Activated CD4-positive, alpha-beta T cell treated with anti-CD3 and anti-CD28 coated beads for 24 hours (primary cell): ENCODE results near the gene ENDOV.
A peak's percentile ranks its signal among the peaks of the same experiment; 100 is the strongest.

Source experiments
- DNase-seq, 2 donors: peaks; one replicate each; pipeline ENCODE4 v3.0.0-alpha.2; 2020; ENCODE audit warnings: low read depth in 2 of 2

Gene ENDOV

DNA sequence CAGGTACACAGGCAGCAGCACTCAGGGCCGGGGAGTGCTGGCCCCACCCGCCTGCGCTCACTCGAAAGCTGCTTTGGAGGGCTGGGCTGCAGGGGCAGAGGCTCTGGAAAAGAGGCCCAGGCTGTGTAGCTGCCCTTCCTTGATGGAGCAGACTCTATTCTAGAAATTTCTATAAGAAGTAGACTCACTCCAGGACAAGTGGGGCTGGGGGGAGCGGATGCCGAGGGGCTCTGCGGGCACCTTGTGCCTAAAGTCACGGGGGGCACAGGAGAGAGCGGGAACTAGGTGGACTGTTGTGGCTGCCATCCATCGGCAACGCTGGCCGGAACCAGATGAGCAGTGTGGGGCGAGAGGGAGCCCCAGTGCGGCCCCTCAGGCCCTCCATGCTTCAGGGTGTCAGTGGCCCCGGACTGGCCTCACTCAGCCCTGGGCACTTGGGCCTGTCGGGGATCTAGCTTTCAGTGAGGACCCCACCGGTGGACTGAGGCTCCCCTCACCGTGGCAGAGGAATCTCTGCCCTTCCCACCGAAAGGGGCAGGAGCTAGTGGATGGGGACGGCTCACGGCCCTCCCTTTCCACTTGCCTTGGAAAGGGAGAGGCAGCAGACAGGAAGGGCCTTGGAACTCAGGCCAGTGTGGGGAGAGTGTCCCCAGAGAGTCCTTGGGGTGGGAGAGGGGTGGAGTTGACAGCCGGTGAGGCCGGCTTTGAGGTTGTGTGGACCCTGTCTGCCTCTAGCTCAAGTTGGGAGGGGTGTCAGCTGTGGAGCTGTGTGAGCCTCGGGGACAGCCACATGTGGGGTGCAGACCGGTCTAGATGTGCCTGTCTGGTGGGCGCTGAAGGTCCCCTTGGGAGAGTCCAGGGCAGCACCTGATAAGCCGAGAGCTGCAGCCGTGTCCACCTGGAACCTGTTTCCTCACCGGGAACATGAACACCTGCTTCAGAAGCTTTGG is 16.6 kb downstream of the ENDOV start:
- no peak for DNase-seq

- no peak for DNase-seq
These were observed 17.5 kb downstream of the ENDOV start for GRCh38 chr17:80432350-80432955.

DNA sequence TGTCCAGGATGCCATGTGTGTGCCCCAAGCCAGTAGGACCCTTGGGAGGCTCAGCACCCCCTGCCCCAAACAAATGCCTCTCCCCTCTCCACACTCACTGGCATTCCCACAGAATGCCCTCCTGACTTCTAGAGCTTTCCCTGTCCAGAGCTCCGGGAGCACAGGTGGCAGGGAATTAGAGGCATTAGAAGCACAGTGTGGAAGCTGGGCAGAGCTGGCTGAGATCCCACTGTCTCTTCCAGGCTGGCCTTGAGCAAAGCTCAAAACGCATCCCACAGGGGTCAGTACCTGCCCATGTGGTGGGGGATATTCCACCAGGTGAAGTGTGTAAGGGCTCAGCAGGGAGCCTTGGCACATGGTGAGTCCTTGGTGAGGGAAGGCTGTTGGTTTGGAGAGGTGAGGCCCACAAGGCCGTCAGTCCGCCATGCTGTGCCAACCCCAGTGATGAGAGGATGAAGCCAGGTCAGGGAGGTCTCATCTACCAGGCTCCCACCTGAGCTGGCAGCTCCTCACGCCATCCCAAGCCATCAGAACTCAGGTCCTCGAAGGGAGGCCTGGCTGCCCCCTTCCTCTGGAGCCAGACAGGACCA is 18.1 kb downstream of the ENDOV start:
- no peak for DNase-seq

DNA sequence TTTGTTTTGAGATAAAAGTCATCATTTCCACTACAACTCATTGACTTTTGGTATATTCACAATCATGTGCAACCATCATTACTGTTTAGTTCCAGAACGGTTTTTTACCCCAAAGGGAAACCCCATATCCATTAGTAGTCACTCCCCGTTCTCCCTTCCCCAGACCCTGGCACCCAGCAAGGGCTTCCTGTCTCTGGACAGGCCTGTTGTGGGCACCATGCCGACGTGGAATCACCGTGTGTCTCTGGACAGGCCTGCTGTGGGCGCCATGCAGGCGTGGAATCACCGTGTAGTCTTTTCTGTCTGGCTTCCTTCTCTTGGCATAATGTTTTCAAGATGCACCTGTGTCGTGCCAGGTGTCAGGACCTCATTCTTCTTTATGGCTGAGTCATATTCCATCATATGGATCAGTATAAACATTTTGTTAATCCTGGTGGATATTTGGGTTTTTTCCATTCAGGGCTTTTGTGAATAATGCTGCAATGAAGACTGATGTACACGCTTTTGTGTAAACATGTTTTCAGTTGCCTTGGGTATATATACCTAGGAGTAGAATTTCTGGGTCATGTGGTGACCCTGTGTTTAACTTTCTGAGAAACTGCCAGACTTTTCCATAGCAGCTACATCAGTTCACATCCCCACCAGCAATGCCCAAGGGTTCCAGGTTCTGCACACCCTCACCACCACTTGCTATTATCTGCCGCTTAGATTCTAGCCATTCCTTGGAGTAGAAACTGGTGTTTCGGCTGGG is 19.1 kb downstream of the ENDOV start:
- DNase-seq, result no peak

- DNase-seq, result no peak
These were observed 22.6 kb downstream of the ENDOV start for GRCh38 chr17:80437532-80437931.

- no peak for DNase-seq
These were observed 23.8 kb downstream of the ENDOV start for GRCh38 chr17:80438806-80439205.

- DNase-seq, result no peak
These were observed 24.5 kb downstream of the ENDOV start for GRCh38 chr17:80439499-80439898.

GRCh38 chr17:80441133-80441578 is 26.2 kb downstream of the ENDOV start:
- peak; percentile 36 to 41 for DNase-seq

DNA sequence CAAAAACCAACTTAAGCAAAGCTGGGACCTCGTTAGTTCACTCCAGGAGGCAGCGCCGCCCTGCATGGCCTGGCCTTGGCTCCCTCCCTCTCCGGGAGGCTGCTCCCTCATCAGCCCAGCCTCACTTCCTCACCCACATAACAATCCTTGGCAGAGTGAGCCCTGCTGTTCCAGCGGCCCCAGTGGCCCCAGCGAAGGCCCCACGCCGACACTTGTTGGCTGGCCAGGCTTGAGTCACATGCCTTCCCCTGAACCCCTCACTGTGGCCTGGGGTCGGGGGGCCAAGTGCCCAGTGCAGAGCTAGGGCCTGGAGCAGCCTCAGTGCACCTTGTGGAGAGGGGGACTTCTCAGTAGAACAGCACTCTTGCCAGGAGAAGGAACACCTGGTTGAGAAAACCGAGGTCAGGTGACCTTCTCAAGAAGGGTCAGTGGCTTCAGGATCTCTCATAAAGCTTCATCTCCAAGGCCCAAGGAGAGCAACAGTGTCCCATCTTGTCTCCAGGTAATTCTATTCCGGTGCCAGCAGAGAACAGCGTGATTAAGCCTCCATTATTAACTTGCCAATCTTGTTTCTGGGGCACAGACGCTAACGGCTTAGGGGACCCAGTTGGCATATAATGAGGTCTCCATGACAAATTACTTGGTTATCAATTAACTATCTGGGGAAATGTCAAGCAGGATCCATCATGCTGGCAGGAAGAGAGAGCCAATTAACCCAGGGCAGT is 26.8 kb downstream of the ENDOV start:
- no peak for DNase-seq

GRCh38 chr17:80442323-80442659 is 27.3 kb downstream of the ENDOV start:
- no peak for DNase-seq

DNA sequence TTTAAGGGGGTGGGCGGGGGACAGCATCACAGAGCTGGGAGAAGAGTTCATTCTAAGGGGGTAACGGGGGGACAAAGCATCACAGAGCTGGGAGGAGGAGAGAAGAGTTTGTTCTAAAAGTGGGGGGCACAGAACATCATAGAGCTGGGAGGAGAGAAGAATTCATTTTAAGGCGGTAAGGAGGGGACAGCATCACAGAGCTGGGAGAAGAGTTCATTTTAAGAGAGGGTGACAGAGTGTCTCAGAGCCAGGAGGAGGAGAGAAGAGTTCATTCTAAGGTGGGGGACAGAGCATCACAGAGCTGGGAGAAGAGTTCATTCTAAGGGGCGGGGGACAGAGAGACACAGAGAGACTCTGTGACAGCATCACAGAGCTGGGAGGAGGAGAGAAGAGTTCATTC is 27.8 kb downstream of the ENDOV start:
- no peak for DNase-seq

- DNase-seq, result no peak
These were observed 28.5 kb downstream of the ENDOV start for GRCh38 chr17:80443498-80443897.

- no peak for DNase-seq
These were observed 29.1 kb downstream of the ENDOV start for GRCh38 chr17:80443916-80444643.

- DNase-seq, result no peak
These were observed 29.6 kb downstream of the ENDOV start for GRCh38 chr17:80444644-80444979.

- DNase-seq, result no peak
These were observed 30.2 kb downstream of the ENDOV start for GRCh38 chr17:80445007-80445725.

- DNase-seq, result no peak
These were observed 30.8 kb downstream of the ENDOV start for GRCh38 chr17:80445726-80446110.

DNA sequence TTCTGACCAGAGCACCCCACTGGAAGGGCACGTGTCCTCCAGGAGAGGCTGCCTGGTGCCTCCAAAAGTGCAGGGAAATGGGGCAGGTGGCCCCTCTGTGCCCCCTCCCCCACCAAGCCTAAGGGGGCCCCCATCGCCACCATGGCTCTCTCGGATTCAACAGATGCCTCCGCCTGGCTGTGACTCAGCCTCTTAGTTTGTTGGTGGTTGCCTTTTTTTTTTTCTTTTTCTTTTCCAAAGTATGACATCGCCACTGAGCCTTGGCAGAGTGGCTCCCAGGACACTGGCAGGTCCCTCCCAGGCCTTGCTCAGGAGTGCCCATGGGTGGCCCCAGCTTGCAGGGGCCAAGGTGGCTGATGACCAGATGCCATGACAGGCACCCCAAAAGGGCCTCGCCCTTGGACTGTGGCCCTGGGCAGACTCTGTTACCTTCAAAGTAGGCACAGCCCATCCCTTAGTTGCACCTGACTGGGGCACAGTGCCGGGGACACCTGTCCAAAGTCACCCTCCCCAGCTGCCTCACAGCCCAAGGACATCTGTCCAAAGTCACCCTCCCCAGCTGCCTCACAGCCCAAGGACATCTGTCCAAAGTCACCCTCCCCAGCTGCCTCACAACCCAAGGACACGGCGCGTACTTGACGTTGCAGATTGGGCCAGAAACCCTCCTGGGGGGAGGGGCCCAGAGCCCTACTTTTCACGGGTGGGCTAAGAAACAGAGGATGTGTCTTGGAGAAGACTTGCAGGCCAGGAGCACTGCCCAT is 31.9 kb downstream of the ENDOV start:
- DNase-seq, result no peak

DNA sequence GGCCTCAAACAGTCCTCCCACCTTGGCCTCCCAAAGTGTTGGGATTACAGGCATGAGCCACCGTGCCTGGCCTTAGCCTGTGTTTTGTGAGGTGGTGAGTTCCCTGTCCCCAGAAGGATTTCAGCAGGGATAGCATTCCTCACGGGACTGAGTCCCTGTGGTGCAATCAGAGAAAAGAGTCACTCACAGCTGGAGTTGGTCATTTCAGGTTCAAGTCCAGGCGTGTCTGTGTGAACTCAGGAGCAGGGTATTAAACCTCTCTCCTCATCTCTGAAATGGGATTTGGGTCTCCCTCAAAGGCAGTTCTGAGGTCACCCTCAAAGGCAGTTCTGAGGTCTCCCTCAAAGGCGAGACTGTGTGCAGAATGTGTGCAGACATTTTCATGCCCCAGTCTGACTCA is 32.8 kb downstream of the ENDOV start:
- no peak for DNase-seq

DNA sequence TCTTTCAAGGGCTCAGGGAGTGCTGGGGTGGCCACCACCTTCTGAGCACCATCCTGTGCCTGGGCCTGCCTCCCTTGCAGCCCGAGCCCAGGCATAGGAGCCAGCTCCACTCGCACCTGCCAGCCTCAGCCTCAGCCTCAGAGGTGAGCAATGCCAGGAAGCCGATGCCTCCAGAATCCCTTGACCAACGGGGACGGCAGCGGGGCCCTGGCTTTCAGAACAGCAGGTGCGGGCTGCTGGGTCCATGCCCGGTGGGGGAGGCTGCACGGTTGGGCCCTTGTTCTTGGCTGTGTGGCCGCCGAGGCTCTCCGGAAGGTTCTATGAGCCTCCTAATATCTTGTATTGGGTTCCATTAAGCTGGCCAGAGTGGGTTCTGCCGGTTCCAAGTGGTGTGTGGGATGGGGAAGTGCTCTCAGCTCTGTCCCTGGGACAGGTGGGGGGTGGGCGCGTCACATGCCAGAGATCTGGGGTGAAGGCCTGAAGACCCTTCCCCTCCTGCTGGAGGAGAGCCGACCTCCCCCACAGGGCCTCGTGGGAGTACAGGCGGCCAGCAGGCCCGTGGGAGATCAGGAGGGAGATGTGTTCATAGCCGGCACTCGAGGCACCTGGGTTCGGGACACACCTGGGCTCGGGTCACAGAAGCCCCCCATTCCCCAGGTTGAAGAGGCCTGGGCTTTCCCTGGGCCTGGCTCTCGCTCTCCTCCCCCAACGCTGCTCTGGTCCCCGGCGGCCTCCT is 34.4 kb downstream of the ENDOV start:
- no peak for DNase-seq
